ENCODE measurements around the gene PAAF1.
"Not testable (repeated sequence)": the region's sequence is repeated elsewhere in the genome, so short reads cannot be mapped to it uniquely, and the experiment has no call there.

PAAF1 gene

GRCh38 chr11:73888244-73888643, 11.4 kb downstream of the PAAF1 start:
- no peak for DNase-seq

GRCh38 chr11:73889019-73889418, 12.2 kb downstream of the PAAF1 start:
- DNase-seq, result no peak

- no peak for DNase-seq
Observed at GRCh38 chr11:73889536-73889935, 12.7 kb downstream of the PAAF1 start.

GRCh38 chr11:73893041-73893440, 16.2 kb downstream of the PAAF1 start:
- DNase-seq, result no peak

- DNase-seq, result no peak
Observed at GRCh38 chr11:73894725-73895335, 18.0 kb downstream of the PAAF1 start.

- no peak for DNase-seq
Observed at GRCh38 chr11:73902303-73902702, 25.5 kb downstream of the PAAF1 start.

GRCh38 chr11:73907191-73907590, 30.4 kb downstream of the PAAF1 start:
- DNase-seq, result no peak

- DNase-seq, result no peak
Observed at GRCh38 chr11:73912026-73912425, 35.2 kb downstream of the PAAF1 start.

GRCh38 chr11:73913472-73913871, 36.7 kb downstream of the PAAF1 start:
- no peak for DNase-seq

GRCh38 chr11:73914284-73914683, 37.5 kb downstream of the PAAF1 start:
- DNase-seq, result no peak

GRCh38 chr11:73916435-73916834, 39.6 kb downstream of the PAAF1 start:
- no peak for DNase-seq

- no peak for DNase-seq
Observed at GRCh38 chr11:73921180-73921579, 44.4 kb downstream of the PAAF1 start.

- DNase-seq, result no peak
Observed at GRCh38 chr11:73929388-73929787, 52.6 kb downstream of the PAAF1 start.

GRCh38 chr11:73931039-73931645, 54.3 kb downstream of the PAAF1 start:
- no peak for DNase-seq

- no peak for DNase-seq
Observed at GRCh38 chr11:73931951-73932350, 55.2 kb downstream of the PAAF1 start.

GRCh38 chr11:73932781-73933180, 56.0 kb downstream of the PAAF1 start:
- no peak for DNase-seq

GRCh38 chr11:73936047-73936446, 59.2 kb downstream of the PAAF1 start:
- DNase-seq, result not testable (repeated sequence)

- DNase-seq, result no peak
Observed at GRCh38 chr11:73939096-73939495, 62.3 kb downstream of the PAAF1 start.

- DNase-seq, result no peak
Observed at GRCh38 chr11:73940801-73941570, 64.2 kb downstream of the PAAF1 start.

GRCh38 chr11:73942010-73942409, 65.2 kb downstream of the PAAF1 start:
- DNase-seq, result no peak

GRCh38 chr11:73944085-73944484, 67.3 kb downstream of the PAAF1 start:
- DNase-seq, result no peak

GRCh38 chr11:73944901-73945300, 68.1 kb downstream of the PAAF1 start:
- DNase-seq, result no peak

GRCh38 chr11:73945396-73945795, 68.6 kb downstream of the PAAF1 start:
- no peak for DNase-seq

- no peak for DNase-seq
Observed at GRCh38 chr11:73946798-73947458, 70.1 kb downstream of the PAAF1 start.
